BLaER1 (cell line): Measurements from ENCODE around the gene C21orf58.

Experiments
- H3K27ac ChIP-seq: shearing (Covaris generic); formaldehyde crosslinking; 2 replicates; pipeline ENCODE4 v1.8.1; 2022
- H3K27me3 ChIP-seq: shearing (Covaris generic); formaldehyde crosslinking; 2 replicates; pipeline ENCODE4 v1.8.1; 2022
- H3K36me3 ChIP-seq: shearing (Covaris generic); formaldehyde crosslinking; 2 replicates; pipeline ENCODE4 v1.8.1; 2022
- H3K4me1 ChIP-seq: shearing (Covaris generic); formaldehyde crosslinking; 2 replicates; pipeline ENCODE4 v1.8.1; 2022
- H3K4me2 ChIP-seq: shearing (Covaris generic); formaldehyde crosslinking; 2 replicates; pipeline ENCODE4 v1.8.1; 2022
- H3K4me3 ChIP-seq: shearing (Covaris generic); formaldehyde crosslinking; 2 replicates; pipeline ENCODE4 v1.8.1; 2022
- H3K9ac ChIP-seq: shearing (Covaris generic); formaldehyde crosslinking; 2 replicates; pipeline ENCODE4 v1.8.1; 2022
- H3K9me3 ChIP-seq: shearing (Covaris generic); formaldehyde crosslinking; 2 replicates; pipeline ENCODE4 v1.8.1; 2022
- H4K20me1 ChIP-seq: shearing (Covaris generic); formaldehyde crosslinking; 2 replicates; pipeline ENCODE4 v1.8.1; 2022
- Cebpa-rat ChIP-seq: shearing (Covaris generic); IDR thresholded peaks from 2 replicates; pipeline ENCODE4 v1.8.1; 2022

C21orf58 gene

GRCh38 chr21:46286648-46287002 lies 37.0 kb downstream of the C21orf58 start:
- Histone ChIP-seq H3K27ac (peak overlapping the region; percentile 98), H3K4me3 (peak overlapping the region; percentile 99), H3K36me3 (peaks cover 32% of the 10 kb centered on the region), H4K20me1 (peaks cover 42% of the 10 kb centered on the region), H3K27me3 (no peaks in the 10 kb centered on the region), H3K4me2 (peak overlapping the region; percentile 93), H3K4me1 (peaks cover 68% of the 10 kb centered on the region), H3K9me3 (peaks cover under 1% of the 10 kb centered on the region; the same call in 1 of the 2 replicates), H3K9ac (peak overlapping the region; percentile 99)
- no peak for TF ChIP-seq Cebpa-rat

- peaks cover 69% of the 10 kb centered on the region for H3K4me1 ChIP-seq
- H3K4me2 ChIP-seq: peak within 1 kb of the TSS; percentile 93
- H4K20me1 ChIP-seq: peaks cover 48% of the 10 kb centered on the region
- H3K9ac ChIP-seq: peak within 1 kb of the TSS; percentile 99
- peak within 1 kb of the TSS; percentile 99 for H3K4me3 ChIP-seq
- TF ChIP-seq Cebpa-rat: no peak
- peaks cover 33% of the 10 kb centered on the region for H3K36me3 ChIP-seq
- no peaks in the 10 kb centered on the region for H3K27me3 ChIP-seq
- H3K9me3 ChIP-seq: no peaks in the 10 kb centered on the region
- H3K27ac ChIP-seq: peak within 1 kb of the TSS; percentile 98
Observed at GRCh38 chr21:46285761-46286647, 37.7 kb downstream of the C21orf58 start, which contains the start of gene YBEY. YBEY (plus strand) TSS chr21:46286342; CDS start chr21:46286914, 572 bp downstream.

- Histone ChIP-seq H4K20me1 (peaks cover 56% of the 10 kb centered on the region), H3K4me1 (peaks cover 61% of the 10 kb centered on the region), H3K9ac (peak within 1 kb of the TSS; percentile 99), H3K27me3 (no peaks in the 10 kb centered on the region), H3K27ac (peak within 1 kb of the TSS; percentile 98), H3K4me3 (peak within 1 kb of the TSS; percentile 99), H3K4me2 (peak within 1 kb of the TSS; percentile 93), H3K36me3 (peaks cover 41% of the 10 kb centered on the region), H3K9me3 (no peaks in the 10 kb centered on the region)
- TF ChIP-seq Cebpa-rat: no peak
Observed at GRCh38 chr21:46285206-46285661, 38.4 kb downstream of the C21orf58 start, which contains the start of gene MCM3AP. MCM3AP (minus strand) TSS chr21:46285611; CDS start chr21:46285286, 325 bp downstream.

- no peak for TF ChIP-seq Cebpa-rat
- H3K9ac ChIP-seq: peak overlapping the region; percentile 99
Observed at GRCh38 chr21:46284733-46285132, 38.9 kb downstream of the C21orf58 start.

GRCh38 chr21:46284077-46284644 lies 39.5 kb downstream of the C21orf58 start:
- TF ChIP-seq Cebpa-rat: no peak
- 0 out of 2 replicates have a peak overlapping the region, but pooled peaks have one; percentile 4 for H3K27ac ChIP-seq
- H3K4me2 ChIP-seq: peak overlapping the region; percentile 93
- peaks cover 52% of the 10 kb centered on the region for H3K36me3 ChIP-seq
- H4K20me1 ChIP-seq: peaks cover 67% of the 10 kb centered on the region
- H3K9ac ChIP-seq: peak overlapping the region; percentile 99
- H3K27me3 ChIP-seq: no peaks in the 10 kb centered on the region
- H3K4me1 ChIP-seq: peaks cover 55% of the 10 kb centered on the region
- no peaks in the 10 kb centered on the region for H3K9me3 ChIP-seq
- H3K4me3 ChIP-seq: peak overlapping the region; percentile 99; the same call in 1 of the 2 replicates

More at GRCh38 chr21:46284733-46285132, 38.9 kb downstream of the C21orf58 start:
- Histone ChIP-seq H3K4me3 (peak overlapping the region; percentile 99), H3K9me3 (no peaks in the 10 kb centered on the region), H4K20me1 (peaks cover 61% of the 10 kb centered on the region), H3K27me3 (no peaks in the 10 kb centered on the region), H3K4me2 (peak overlapping the region; percentile 93), H3K27ac (no peak overlapping the region), H3K4me1 (peaks cover 56% of the 10 kb centered on the region), H3K36me3 (peaks cover 46% of the 10 kb centered on the region)

GRCh38 chr21:46274797-46275390 lies 48.8 kb downstream of the C21orf58 start:
- H3K9ac ChIP-seq: no peak overlapping the region
- TF ChIP-seq Cebpa-rat: no peak
- no peaks in the 10 kb centered on the region for H3K9me3 ChIP-seq
- peaks cover 52% of the 10 kb centered on the region for H4K20me1 ChIP-seq
- H3K4me1 ChIP-seq: no peaks in the 10 kb centered on the region
- H3K27ac ChIP-seq: no peak overlapping the region
- no peak overlapping the region for H3K4me3 ChIP-seq
- H3K27me3 ChIP-seq: 0 out of 2 replicates have a peak, but pooled peaks cover 3% of the 10 kb centered on the region
- no peak overlapping the region for H3K4me2 ChIP-seq
- peaks cover 99% of the 10 kb centered on the region for H3K36me3 ChIP-seq

GRCh38 chr21:46273341-46273740 lies 50.3 kb downstream of the C21orf58 start:
- Histone ChIP-seq H3K9ac (no peak overlapping the region), H3K27ac (no peak overlapping the region), H3K4me2 (no peak overlapping the region), H3K4me1 (no peaks in the 10 kb centered on the region), H3K36me3 (peaks cover 99% of the 10 kb centered on the region), H3K27me3 (0 out of 2 replicates have a peak, but pooled peaks cover 3% of the 10 kb centered on the region), H3K4me3 (no peak overlapping the region), H4K20me1 (peaks cover 48% of the 10 kb centered on the region), H3K9me3 (no peaks in the 10 kb centered on the region)
- TF ChIP-seq Cebpa-rat: no peak

- no peaks in the 10 kb centered on the region for H3K9me3 ChIP-seq
Observed at GRCh38 chr21:46269466-46269865, 54.2 kb downstream of the C21orf58 start.

GRCh38 chr21:46268371-46268770 lies 55.3 kb downstream of the C21orf58 start:
- H4K20me1 ChIP-seq: peaks cover 66% of the 10 kb centered on the region
- TF ChIP-seq Cebpa-rat: no peak
- H3K27ac ChIP-seq: no peak overlapping the region
- no peak overlapping the region for H3K4me3 ChIP-seq
- H3K4me1 ChIP-seq: no peaks in the 10 kb centered on the region
- no peaks in the 10 kb centered on the region for H3K9me3 ChIP-seq
- peaks cover 100% of the 10 kb centered on the region for H3K36me3 ChIP-seq
- H3K4me2 ChIP-seq: no peak overlapping the region
- no peak overlapping the region for H3K9ac ChIP-seq
- no peaks in the 10 kb centered on the region for H3K27me3 ChIP-seq

More at GRCh38 chr21:46269466-46269865, 54.2 kb downstream of the C21orf58 start:
- H3K27me3 ChIP-seq: 0 out of 2 replicates have a peak, but pooled peaks cover 3% of the 10 kb centered on the region
- H3K9ac ChIP-seq: no peak overlapping the region
- H3K4me1 ChIP-seq: no peaks in the 10 kb centered on the region
- H3K36me3 ChIP-seq: peaks cover 100% of the 10 kb centered on the region
- H3K4me2 ChIP-seq: no peak overlapping the region
- H4K20me1 ChIP-seq: peaks cover 63% of the 10 kb centered on the region
- no peak overlapping the region for H3K27ac ChIP-seq
- TF ChIP-seq Cebpa-rat: no peak
- no peak overlapping the region for H3K4me3 ChIP-seq
